Subcutaneous adipose tissue (tissue), 4 donors: ENCODE measurements around the gene LRRC74A. TPM values are rescaled to one million over a fixed set of nuclear protein-coding genes. Genes with fewer than 3 reads are reported as not detected.

Experiments used
- CTCF ChIP-seq: fragments of 450-650 bp; IDR thresholded peaks from one replicate; pipeline ENCODE4 v1.5.1; 2016; ENCODE audit warnings: low read depth, mild to moderate bottlenecking, control low read depth, antibody characterized with exemption, moderate library complexity
- total RNA-seq, 4 donors: library from RNA; depleted of rRNA; stranded (reverse); fragments of >200 nt; gene quantifications; one replicate each; pipeline ENCODE4 v1.1.0, GENCODE V29; 2016

LRRC74A gene
- total RNA-seq, 4 donors from 2014 or later, result not detected

- TF ChIP-seq CTCF, result no peak
These were observed 33.8 kb upstream of the LRRC74A start for GRCh38 chr14:76792422-76792821.

- TF ChIP-seq CTCF, result no peak
These were observed 32.9 kb upstream of the LRRC74A start for GRCh38 chr14:76793324-76793723.

- TF ChIP-seq CTCF, result no peak
These were observed 32.3 kb upstream of the LRRC74A start for GRCh38 chr14:76793956-76794355.

GRCh38 chr14:76806446-76806845 is 19.8 kb upstream of the LRRC74A start:
- no peak for TF ChIP-seq CTCF

GRCh38 chr14:76808011-76808410 is 18.2 kb upstream of the LRRC74A start:
- no peak for TF ChIP-seq CTCF

- no peak for TF ChIP-seq CTCF
These were observed 17.2 kb upstream of the LRRC74A start for GRCh38 chr14:76808990-76809389.

DNA sequence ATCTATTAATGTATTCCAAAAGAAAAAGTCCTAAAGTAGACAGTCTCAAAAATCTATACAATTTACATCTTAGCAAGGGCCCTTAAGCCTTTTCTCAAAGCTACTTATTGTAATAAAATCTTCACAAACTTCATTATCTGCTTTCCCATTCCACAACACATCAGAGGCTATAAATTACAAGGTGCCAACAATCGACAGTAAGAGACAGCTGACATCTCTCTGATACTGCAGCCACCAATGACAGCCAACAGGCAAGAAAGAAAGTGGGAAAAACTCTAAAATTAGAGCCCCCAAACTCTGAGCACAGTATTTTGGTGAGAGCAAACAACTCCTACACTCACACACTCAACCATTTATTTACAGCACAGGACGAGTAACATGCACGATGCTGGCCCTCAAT is 15.7 kb upstream of the LRRC74A start:
- TF ChIP-seq CTCF, result no peak
